Measurements from ENCODE around the gene GPR82. TPM values are rescaled to one million over a fixed set of nuclear protein-coding genes. Genes with fewer than 3 reads are reported as not detected.
"Not testable (repeated sequence)": the region's sequence is repeated elsewhere in the genome, so short reads cannot be mapped to it uniquely, and the experiment has no call there.

The GPR82 gene
- total RNA-seq (0.04 TPM), polyA plus RNA-seq (ENCODE audit: insufficient read depth in 1 of 8, insufficient read length in 8 of 8, low replicate concordance in 1 of 8) (under 1 TPM in 5 of 8 donors, not detected in 3; 0.04 to 0.40 (median 0.07) TPM)
- long read RNA-seq, donor 1, result 0 reads
- long read RNA-seq, donor 2, result 0 reads
- long read RNA-seq, donor 3, result 0 reads
- long read RNA-seq, donor 4, result 0 reads
- long read RNA-seq, donor 5, result 0 reads
- long read RNA-seq, donor 6, result 0 reads
- long read RNA-seq, donor 7, result 0 reads
- long read RNA-seq, donor 8, result 0 reads
- long read RNA-seq, donor 9, result 0 reads
- long read RNA-seq, donor 10, result 0 reads
- long read RNA-seq, donor 11, result 0 reads

- Histone ChIP-seq H3K4me1 (ENCODE audit: control insufficient read depth, insufficient read depth, low read length) (no peaks in the 10 kb centered on the region), H3K36me3 (ENCODE audit: control insufficient read depth, insufficient read depth, low read length) (no peaks in the 10 kb centered on the region), H3K27me3 (ENCODE audit: control insufficient read depth, insufficient read depth, low read length) (peaks cover 11% of the 10 kb centered on the region), H3K4me3 (ENCODE audit: low read length) (no peak within 1 kb of the TSS), H3K27ac (ENCODE audit: low read length) (no peak within 1 kb of the TSS), H3K9me3 (replicated peaks; ENCODE audit: control insufficient read depth, low read depth, low read length) (peaks cover 2% of the 10 kb centered on the region)
- WGBS (ENCODE audit: insufficient coverage), result no CpG with 5 or more reads among the region's 2 CpGs
- peak; percentile 5 for DNase-seq
Observed at GRCh38 chrX:41723826-41724225, at the start of gene GPR82. TSS of gene GPR82 (plus strand) at chrX:41724181. CDS start at chrX:41727027, 2,846 bp downstream.

- H3K27ac ChIP-seq (ENCODE audit: low read length); H3K4me1 ChIP-seq (ENCODE audit: control insufficient read depth, insufficient read depth, low read length); H3K36me3 ChIP-seq (ENCODE audit: control insufficient read depth, insufficient read depth, low read length); H3K27me3 ChIP-seq (ENCODE audit: control insufficient read depth, insufficient read depth, low read length); DNase-seq; H3K9me3 ChIP-seq (replicated peaks; ENCODE audit: control insufficient read depth, low read depth, low read length); H3K4me3 ChIP-seq (ENCODE audit: low read length): not testable (repeated sequence)
- WGBS (ENCODE audit: insufficient coverage), result 91% methylated on average over 6 of the region's 15 CpGs
Observed at GRCh38 chrX:41676361-41676760, 47.6 kb upstream of the GPR82 start.

- DNase-seq, result peak; percentile 32
- Histone ChIP-seq H3K9me3 (replicated peaks; ENCODE audit: control insufficient read depth, low read depth, low read length) (no peaks in the 10 kb centered on the region), H3K27me3 (ENCODE audit: control insufficient read depth, insufficient read depth, low read length) (peaks cover 4% of the 10 kb centered on the region), H3K27ac (ENCODE audit: low read length) (no peak overlapping the region), H3K36me3 (ENCODE audit: control insufficient read depth, insufficient read depth, low read length) (no peaks in the 10 kb centered on the region), H3K4me3 (ENCODE audit: low read length) (no peak overlapping the region), H3K4me1 (ENCODE audit: control insufficient read depth, insufficient read depth, low read length) (no peaks in the 10 kb centered on the region)
- WGBS (ENCODE audit: insufficient coverage), result 77% methylated on average over 3 of the region's 6 CpGs
Observed at GRCh38 chrX:41677183-41678060, 46.6 kb upstream of the GPR82 start.

- Histone ChIP-seq H3K27me3 (ENCODE audit: control insufficient read depth, insufficient read depth, low read length) (peaks cover 6% of the 10 kb centered on the region), H3K4me1 (ENCODE audit: control insufficient read depth, insufficient read depth, low read length) (no peaks in the 10 kb centered on the region), H3K9me3 (replicated peaks; ENCODE audit: control insufficient read depth, low read depth, low read length) (no peaks in the 10 kb centered on the region), H3K4me3 (ENCODE audit: low read length) (no peak overlapping the region), H3K36me3 (ENCODE audit: control insufficient read depth, insufficient read depth, low read length) (no peaks in the 10 kb centered on the region), H3K27ac (ENCODE audit: low read length) (no peak overlapping the region)
- 60% methylated on average over 1 of the region's 3 CpGs for WGBS (ENCODE audit: insufficient coverage)
- DNase-seq, result no peak
Observed at GRCh38 chrX:41684138-41684537, 39.8 kb upstream of the GPR82 start.

- no peaks in the 10 kb centered on the region for H3K4me1 ChIP-seq (ENCODE audit: control insufficient read depth, insufficient read depth, low read length)
- H3K9me3 ChIP-seq (replicated peaks; ENCODE audit: control insufficient read depth, low read depth, low read length), result no peaks in the 10 kb centered on the region
- H3K36me3 ChIP-seq (ENCODE audit: control insufficient read depth, insufficient read depth, low read length), result no peaks in the 10 kb centered on the region
- H3K4me3 ChIP-seq (ENCODE audit: low read length), result no peak overlapping the region
- H3K27me3 ChIP-seq (ENCODE audit: control insufficient read depth, insufficient read depth, low read length), result peaks cover 6% of the 10 kb centered on the region
- no peak overlapping the region for H3K27ac ChIP-seq (ENCODE audit: low read length)
- DNase-seq, result no peak
- WGBS (ENCODE audit: insufficient coverage), result no CpG with 5 or more reads among the region's 2 CpGs
Observed at GRCh38 chrX:41684940-41685339, 39.0 kb upstream of the GPR82 start.

- Histone ChIP-seq H3K4me3 (ENCODE audit: low read length) (no peak overlapping the region), H3K27ac (ENCODE audit: low read length) (no peak overlapping the region), H3K27me3 (ENCODE audit: control insufficient read depth, insufficient read depth, low read length) (peaks cover 10% of the 10 kb centered on the region), H3K9me3 (replicated peaks; ENCODE audit: control insufficient read depth, low read depth, low read length) (no peaks in the 10 kb centered on the region), H3K4me1 (ENCODE audit: control insufficient read depth, insufficient read depth, low read length) (no peaks in the 10 kb centered on the region), H3K36me3 (ENCODE audit: control insufficient read depth, insufficient read depth, low read length) (no peaks in the 10 kb centered on the region)
- no CpG with 5 or more reads among the region's 4 CpGs for WGBS (ENCODE audit: insufficient coverage)
- no peak for DNase-seq
Observed at GRCh38 chrX:41686788-41687187, 37.2 kb upstream of the GPR82 start.

DNA sequence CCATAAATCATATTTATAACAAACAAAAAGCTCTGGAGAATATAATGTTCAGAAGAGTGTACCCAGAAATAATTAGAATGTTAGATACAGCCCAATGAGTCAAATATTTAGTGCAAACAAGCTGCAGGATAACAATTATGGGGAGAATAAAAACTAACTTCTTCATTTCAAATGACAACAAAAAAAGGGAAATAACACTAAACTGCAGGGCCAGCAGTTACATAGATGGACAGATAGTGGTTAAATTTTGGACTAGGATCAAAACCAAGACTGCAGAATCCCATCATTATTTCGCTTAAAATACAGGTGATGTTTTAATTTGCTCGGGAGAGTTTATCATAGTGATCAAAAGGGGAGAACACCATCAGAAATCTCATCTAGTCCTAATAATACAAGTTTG lies 35.8 kb upstream of the GPR82 start:
- no peak for DNase-seq
- no CpG with 5 or more reads among the region's 2 CpGs for WGBS (ENCODE audit: insufficient coverage)
- H3K4me1 ChIP-seq (ENCODE audit: control insufficient read depth, insufficient read depth, low read length), result no peaks in the 10 kb centered on the region
- H3K36me3 ChIP-seq (ENCODE audit: control insufficient read depth, insufficient read depth, low read length), result no peaks in the 10 kb centered on the region
- no peak overlapping the region for H3K27ac ChIP-seq (ENCODE audit: low read length)
- no peak overlapping the region for H3K4me3 ChIP-seq (ENCODE audit: low read length)
- H3K9me3 ChIP-seq (replicated peaks; ENCODE audit: control insufficient read depth, low read depth, low read length), result no peaks in the 10 kb centered on the region
- peaks cover 8% of the 10 kb centered on the region for H3K27me3 ChIP-seq (ENCODE audit: control insufficient read depth, insufficient read depth, low read length)

- no peak within 1 kb of the TSS for H3K27ac ChIP-seq (ENCODE audit: low read length)
- WGBS (ENCODE audit: insufficient coverage), result no CpG with 5 or more reads among the region's 8 CpGs
Observed at GRCh38 chrX:41688835-41689234, 35.1 kb upstream of the GPR82 start, which contains the start of gene GPR34. TSS of gene GPR34 (plus strand) at chrX:41688973. CDS start at chrX:41695634, 6,661 bp downstream.

DNA sequence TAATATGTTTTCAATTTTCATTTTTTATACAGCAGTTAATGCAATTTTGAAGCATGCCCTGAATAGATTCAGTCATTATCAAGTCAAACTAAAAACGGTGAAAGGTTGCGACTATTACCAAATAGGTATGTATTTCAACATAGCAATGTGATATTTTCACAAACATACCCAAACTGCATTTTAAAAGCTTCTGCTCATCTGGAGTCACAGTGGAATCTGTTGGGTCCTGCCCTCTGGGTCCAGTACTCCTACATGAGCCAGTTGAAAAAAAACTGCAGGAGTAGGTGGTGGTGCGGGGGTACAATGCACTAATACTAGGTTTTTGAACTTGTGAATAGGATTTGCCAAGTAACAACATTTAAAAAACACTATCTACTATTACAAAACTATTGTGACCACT lies 34.3 kb upstream of the GPR82 start:
- DNase-seq, result no peak
- Histone ChIP-seq H3K27ac (ENCODE audit: low read length) (no peak overlapping the region), H3K36me3 (ENCODE audit: control insufficient read depth, insufficient read depth, low read length) (no peaks in the 10 kb centered on the region)

More at GRCh38 chrX:41688835-41689234, 35.1 kb upstream of the GPR82 start, which contains the start of gene GPR34:
- no peak within 1 kb of the TSS for H3K4me3 ChIP-seq (ENCODE audit: low read length)
- DNase-seq, result peak; percentile 39
- no peaks in the 10 kb centered on the region for H3K4me1 ChIP-seq (ENCODE audit: control insufficient read depth, insufficient read depth, low read length)
- H3K36me3 ChIP-seq (ENCODE audit: control insufficient read depth, insufficient read depth, low read length), result no peaks in the 10 kb centered on the region
- H3K27me3 ChIP-seq (ENCODE audit: control insufficient read depth, insufficient read depth, low read length), result peaks cover 10% of the 10 kb centered on the region
- H3K9me3 ChIP-seq (replicated peaks; ENCODE audit: control insufficient read depth, low read depth, low read length), result no peaks in the 10 kb centered on the region

GRCh38 chrX:41692162-41692749 lies 31.7 kb upstream of the GPR82 start:
- Histone ChIP-seq H3K27me3 (ENCODE audit: control insufficient read depth, insufficient read depth, low read length) (peaks cover 12% of the 10 kb centered on the region), H3K4me3 (ENCODE audit: low read length) (no peak overlapping the region), H3K27ac (ENCODE audit: low read length) (peak overlapping the region; percentile 17), H3K4me1 (ENCODE audit: control insufficient read depth, insufficient read depth, low read length) (no peaks in the 10 kb centered on the region), H3K9me3 (replicated peaks; ENCODE audit: control insufficient read depth, low read depth, low read length) (no peaks in the 10 kb centered on the region), H3K36me3 (ENCODE audit: control insufficient read depth, insufficient read depth, low read length) (no peaks in the 10 kb centered on the region)
- WGBS (ENCODE audit: insufficient coverage), result no CpG with 5 or more reads among the region's 1 CpG
- peak; percentile 48 for DNase-seq

More for the DNA sequence above, 34.3 kb upstream of the GPR82 start:
- Histone ChIP-seq H3K9me3 (replicated peaks; ENCODE audit: control insufficient read depth, low read depth, low read length) (no peaks in the 10 kb centered on the region), H3K4me3 (ENCODE audit: low read length) (no peak overlapping the region), H3K27me3 (ENCODE audit: control insufficient read depth, insufficient read depth, low read length) (peaks cover 10% of the 10 kb centered on the region), H3K4me1 (ENCODE audit: control insufficient read depth, insufficient read depth, low read length) (no peaks in the 10 kb centered on the region)
- no CpG with 5 or more reads among the region's 3 CpGs for WGBS (ENCODE audit: insufficient coverage)

Data from muscle of leg (tissue), 16 donors.